B cell (primary cell): ENCODE results near the gene PARD3B. TPM values are rescaled to one million over a fixed set of nuclear protein-coding genes. Genes with fewer than 3 reads are reported as not detected.

Experiments used
- ATAC-seq: fragments of 200-7000 bp; cut with Tn5 transposase; one replicate; pipeline ENCODE4 v1.10.0; 2021; ENCODE audit warnings: low read depth, mild to moderate bottlenecking, moderate number of reproducible peaks, moderate library complexity
- CTCF ChIA-PET: fragments of 350-600 bp; sonication (Branson Sonifier 250); formaldehyde crosslinking; loops from one replicate; lab custom pipeline; 2021; ENCODE audit warnings: antibody characterized with exemption, inconsistent platforms; lab: Charles Lee
- POLR2A ChIA-PET: fragments of 350-600 bp; sonication (Branson Sonifier 250); formaldehyde crosslinking; loops from one replicate; lab custom pipeline; 2021; ENCODE audit warnings: antibody characterized with exemption; lab: Charles Lee
- DNase-seq: peaks from one replicate; pipeline ENCODE4 v3.0.0; 2013
- H2AFZ ChIP-seq: 2 replicates; pipeline ENCODE4 v1.6.1; 2012; ENCODE audit warnings: mild to moderate bottlenecking, low read depth, low read length; ENCODE audit not compliant: insufficient read depth, poor library complexity, severe bottlenecking
- H3K27ac ChIP-seq, 2 donors: 1 replicate in 1 of 2; 2 replicates in 1 of 2; pipeline ENCODE4 v1.5.1; 2012 to 2013; ENCODE audit warnings: low read length in 2 of 2, mild to moderate bottlenecking in 2 of 2, moderate library complexity in 1 of 2
- H3K27me3 ChIP-seq, 4 experiments: fragments of 200-600 bp in 1 of 4; sonication (generic) in 1 of 4; replicated peaks in 1 of 4; 1 replicate in 2 of 4; 2 replicates in 2 of 4; pipeline versions ENCODE4 v1.6.1 to v1.7.0; 2013 to 2016; ENCODE audit warnings: low read length in 3 of 4, mild to moderate bottlenecking in 2 of 4, mixed read lengths in 1 of 4, moderate library complexity in 1 of 4; ENCODE audit not compliant: insufficient read depth in 4 of 4, control insufficient read depth in 3 of 4; ENCODE audit errors: control extremely low read depth in 1 of 4
- H3K36me3 ChIP-seq, 2 experiments: replicated peaks in 1 of 2; 1 replicate in 1 of 2; 2 replicates in 1 of 2; pipeline versions ENCODE4 v1.6.1 to v1.7.1; 2013; ENCODE audit warnings: low read length in 1 of 2; ENCODE audit not compliant: insufficient read depth in 2 of 2, control insufficient read depth in 1 of 2; ENCODE audit errors: control extremely low read depth in 1 of 2, extremely low read depth in 1 of 2
- H3K4me1 ChIP-seq, 2 donors: fragments of 200-600 bp in 1 of 2; sonication (generic) in 1 of 2; 1 replicate in 1 of 2; 2 replicates in 1 of 2; pipeline versions ENCODE4 v1.5.1 to v1.6.1; 2013 to 2017; ENCODE audit warnings: low read length in 2 of 2; ENCODE audit not compliant: control insufficient read depth in 2 of 2, insufficient read depth in 2 of 2
- H3K4me2 ChIP-seq: replicated peaks from 2 replicates; pipeline ENCODE3; 2012; ENCODE audit warnings: mild to moderate bottlenecking, low read depth, low read length; ENCODE audit not compliant: poor library complexity, severe bottlenecking
- H3K4me3 ChIP-seq, 5 experiments: fragments of 200-600 bp in 1 of 5; sonication (generic) in 1 of 5; 1 replicate in 3 of 5; 2 replicates in 2 of 5; pipeline versions ENCODE4 v1.5.1 to v1.7.0; 2011 to 2016; ENCODE audit warnings: low read length in 4 of 5, mild to moderate bottlenecking in 4 of 5, low read depth in 2 of 5, control low read depth in 1 of 5, moderate library complexity in 1 of 5; ENCODE audit not compliant: insufficient read depth in 1 of 5; ENCODE audit errors: control extremely low read depth in 1 of 5, extremely low read depth in 1 of 5
- H3K79me2 ChIP-seq: fragments of 200-600 bp; sonication (generic); one replicate; pipeline ENCODE4 v1.6.0; 2016; ENCODE audit warnings: low read length; ENCODE audit not compliant: control insufficient read depth, insufficient read depth
- H3K9ac ChIP-seq: fragments of 200-600 bp; sonication (generic); 2 replicates; pipeline ENCODE4 v1.6.1; 2017; ENCODE audit warnings: mild to moderate bottlenecking, low read length, moderate library complexity
- H3K9me3 ChIP-seq, 3 donors: one replicate each; pipeline versions ENCODE4 v1.6.1 to v1.7.1; 2013; ENCODE audit warnings: low read length in 2 of 3; ENCODE audit not compliant: control insufficient read depth in 2 of 3, insufficient read depth in 1 of 3; ENCODE audit errors: control extremely low read depth in 1 of 3
- H4K20me1 ChIP-seq: 2 replicates; pipeline ENCODE4 v1.6.0; 2012; ENCODE audit warnings: mild to moderate bottlenecking, low read length; ENCODE audit not compliant: insufficient read depth, control insufficient read depth, poor library complexity, severe bottlenecking
- H3K27ac Mint-ChIP-seq: one replicate; pipeline ENCODE4 v1.8.0; 2021; ENCODE audit warnings: mixed read lengths
- H3K27me3 Mint-ChIP-seq: one replicate; pipeline ENCODE4 v1.8.0; 2021; ENCODE audit warnings: mixed read lengths
- H3K4me1 Mint-ChIP-seq: one replicate; pipeline ENCODE4 v1.8.0; 2021; ENCODE audit warnings: mixed read lengths
- H3K4me3 Mint-ChIP-seq: one replicate; pipeline ENCODE4 v1.8.0; 2021; ENCODE audit warnings: mixed read lengths
- H3K9me3 Mint-ChIP-seq: one replicate; pipeline ENCODE4 v1.8.0; 2022; ENCODE audit warnings: mixed read lengths; ENCODE audit not compliant: insufficient read depth
- CTCF ChIP-seq: fragments of 200-600 bp; IDR thresholded peaks from one replicate; pipeline ENCODE4 v1.8.0; 2022; ENCODE audit warnings: antibody characterized with exemption, mild to moderate bottlenecking
- EZH2 ChIP-seq: IDR thresholded peaks from 2 replicates; pipeline ENCODE4 v1.6.1; 2012; ENCODE audit warnings: borderline replicate concordance, low read depth, mild to moderate bottlenecking, moderate library complexity, low read length; ENCODE audit not compliant: insufficient read depth, poor library complexity, severe bottlenecking
- WGBS: methylation state at CpG from one replicate; pipeline ENCODE4 v1.1.5; 2013; ENCODE audit warnings: missing lambda C conversion rate; ENCODE audit not compliant: insufficient coverage; 5-methylcytosine and 5-hydroxymethylcytosine counted together
- intact Hi-C: fragments of 100-400 bp; cut with micrococcal nuclease; formaldehyde crosslinking; loops from one replicate; pipeline ENCODE4 v1.10.0; 2022
- polyA plus RNA-seq: library from polyadenylated mRNA; depleted of rRNA; stranded (reverse); fragments of >200 nt; gene quantifications from 2 replicates; pipeline ENCODE4 v1.2.3, GENCODE V29; 2012
- total RNA-seq, 2 donors: library from RNA; stranded (reverse); fragments of 120-200 nt in 1 of 2; gene quantifications; 1 replicate in 1 of 2; 2 replicates in 1 of 2; pipeline versions ENCODE4 v1.2.3 to v1.2.4, GENCODE V29; 2013 to 2022

PARD3B gene
- total and polyA plus RNA-seq, 2 donors (not counting 1 experiment from before 2014, with no cell fraction given): not detected

- Mint-ChIP-seq H3K4me1 (no peaks in the 10 kb centered on the region), H3K27me3 (no peaks in the 10 kb centered on the region), H3K27ac (no peak overlapping the region), H3K4me3 (no peak overlapping the region), H3K9me3 (peaks cover 4% of the 10 kb centered on the region)
- H4K20me1 ChIP-seq: no peaks in the 10 kb centered on the region
- no peaks in the 10 kb centered on the region for H3K4me1 ChIP-seq
- peaks cover 0 to 12% (median 0%) of the 10 kb centered on the region in 3 donors for H3K9me3 ChIP-seq
- H3K79me2 ChIP-seq: no peaks in the 10 kb centered on the region
- H2AFZ ChIP-seq: no peak overlapping the region
- H3K27ac ChIP-seq: no peak overlapping the region
- H3K9ac ChIP-seq: no peak overlapping the region
- H3K36me3 ChIP-seq: no peaks in the 10 kb centered on the region
- H3K27me3 ChIP-seq: no peaks in the 10 kb centered on the region
- no peak overlapping the region for H3K4me3 ChIP-seq
- ChIA-PET POLR2A (no interaction called here), CTCF (no interaction called here)
- DNase-seq (no peak), ATAC-seq (no peak)
- 71% methylated on average over 1 of the region's 1 CpG for WGBS
- H3K4me2 ChIP-seq: no peak overlapping the region
- intact Hi-C loops: no loop called here
- TF ChIP-seq CTCF (no peak), EZH2 (no peak)
Observed at GRCh38 chr2:204900910-204901309, 355.6 kb downstream of the PARD3B start.

GRCh38 chr2:204901591-204901990 lies 356.3 kb downstream of the PARD3B start:
- H3K36me3 ChIP-seq: no peaks in the 10 kb centered on the region
- H3K9me3 ChIP-seq: peaks cover 0 to 12% (median 0%) of the 10 kb centered on the region in 3 donors
- no peaks in the 10 kb centered on the region for H3K27me3 Mint-ChIP-seq
- no peaks in the 10 kb centered on the region for H3K4me1 ChIP-seq
- no peak overlapping the region for H3K4me2 ChIP-seq
- no peak overlapping the region for H3K27ac Mint-ChIP-seq
- H4K20me1 ChIP-seq: no peaks in the 10 kb centered on the region
- ChIA-PET POLR2A (no interaction called here), CTCF (no interaction called here)
- H3K4me1 Mint-ChIP-seq: no peaks in the 10 kb centered on the region
- H3K9ac ChIP-seq: no peak overlapping the region
- H3K79me2 ChIP-seq: no peaks in the 10 kb centered on the region
- no peaks in the 10 kb centered on the region for H3K27me3 ChIP-seq
- no peak for DNase-seq
- intact Hi-C loops: no loop called here
- TF ChIP-seq EZH2 (no peak), CTCF (no peak)
- peaks cover 4% of the 10 kb centered on the region for H3K9me3 Mint-ChIP-seq
- no peak overlapping the region for H3K4me3 ChIP-seq
- WGBS: 86% methylated on average over 1 of the region's 1 CpG
- H3K4me3 Mint-ChIP-seq: no peak overlapping the region
- no peak overlapping the region for H3K27ac ChIP-seq
- ATAC-seq: no peak
- H2AFZ ChIP-seq: no peak overlapping the region
